D721Med (cell line): ENCODE measurements around the gene GNG7.

Source experiments
- DNase-seq: peaks from one replicate; pipeline ENCODE4 v3.0.0; 2011; ENCODE audit warnings: low spot score; ENCODE audit not compliant: insufficient read length
- FAIRE-seq: peaks from 2 replicates; lab custom pipeline; 2011; peaks lifted over from hg19 to GRCh38; lab: Jason Lieb, UNC
- CTCF ChIP-seq: IDR thresholded peaks from 2 replicates; pipeline ENCODE4 v1.5.1; 2012; ENCODE audit warnings: mild to moderate bottlenecking, control low read depth; ENCODE audit not compliant: insufficient read depth; ENCODE audit errors: missing control alignments

The GNG7 gene

GRCh38 chr19:2739602-2740313 is 37.3 kb upstream of the GNG7 start, which contains the start of gene SLC39A3:
TSS of gene SLC39A3 (minus strand) at chr19:2740017. CDS start at chr19:2737257, 2,760 bp downstream.
- DNase-seq (peak; percentile 100), FAIRE-seq (no peak)
- TF ChIP-seq CTCF = no peak

- DNase-seq (no peak), FAIRE-seq (no peak)
- no peak for TF ChIP-seq CTCF
These were observed 34.2 kb upstream of the GNG7 start for GRCh38 chr19:2736550-2737190.

- no peak for FAIRE-seq
- DNase-seq = no peak
- TF ChIP-seq CTCF = no peak
These were observed 32.9 kb upstream of the GNG7 start for GRCh38 chr19:2735374-2735773.

- TF ChIP-seq CTCF = no peak
- FAIRE-seq (no peak), DNase-seq (no peak)
These were observed 32.2 kb upstream of the GNG7 start for GRCh38 chr19:2734589-2735288.

- FAIRE-seq (no peak), DNase-seq (no peak)
- no peak for TF ChIP-seq CTCF
These were observed 31.6 kb upstream of the GNG7 start for GRCh38 chr19:2733930-2734588.

GRCh38 chr19:2732883-2733282 is 30.4 kb upstream of the GNG7 start:
- TF ChIP-seq CTCF = no peak
- FAIRE-seq = no peak
- DNase-seq = no peak
